Measurements from ENCODE around the gene ZNF710.

Gene ZNF710

GRCh38 chr15:90037511-90037860 is 36.4 kb downstream of the ZNF710 start:
- Histone ChIP-seq H3K27ac (replicated peaks) (peak overlapping the region; percentile 98), H3K4me3 (replicated peaks; ENCODE audit: insufficient read depth, low read length) (no peak overlapping the region), H3K27me3 (ENCODE audit: insufficient read depth, poor library complexity, severe bottlenecking) (no peaks in the 10 kb centered on the region)
- no peak for TF ChIP-seq GABPA (IDR thresholded peaks at IDR 0.05; ENCODE audit: low read depth)
- TF ChIP-seq SPI1 (IDR thresholded peaks at IDR 0.05; ENCODE audit: borderline replicate concordance, low read depth) = no peak
- no peak for TF ChIP-seq REST (IDR thresholded peaks at IDR 0.05; ENCODE audit: insufficient replicate concordance, low read depth)
- no peak for TF ChIP-seq POLR2AphosphoS5 (IDR thresholded peaks at IDR 0.05; ENCODE audit: low read depth)
- TF ChIP-seq CTCF (IDR thresholded peaks at IDR 0.05; ENCODE audit: insufficient read depth, low read length) = no peak
- no peak for DNase-seq (ENCODE audit: low read depth in 1 of 2, low spot score in 1 of 2)

- Histone ChIP-seq H3K27ac (replicated peaks) (peak overlapping the region; percentile 98), H3K4me3 (replicated peaks; ENCODE audit: insufficient read depth, low read length) (no peak overlapping the region), H3K27me3 (ENCODE audit: insufficient read depth, poor library complexity, severe bottlenecking) (no peaks in the 10 kb centered on the region)
- peak in 1 of 2 experiments; percentile 55 for DNase-seq (ENCODE audit: low read depth in 1 of 2, low spot score in 1 of 2)
- TF ChIP-seq REST (IDR thresholded peaks at IDR 0.05; ENCODE audit: insufficient replicate concordance, low read depth) (no peak), CTCF (IDR thresholded peaks at IDR 0.05; ENCODE audit: insufficient read depth, low read length) (no peak), SPI1 (IDR thresholded peaks at IDR 0.05; ENCODE audit: borderline replicate concordance, low read depth) (peak; percentile 63; the same call in 1 of the 2 replicates), GABPA (IDR thresholded peaks at IDR 0.05; ENCODE audit: low read depth) (no peak), POLR2AphosphoS5 (IDR thresholded peaks at IDR 0.05; ENCODE audit: low read depth) (no peak)
Observed at GRCh38 chr15:90037961-90038631, 37.0 kb downstream of the ZNF710 start.

GRCh38 chr15:90038632-90039095 is 37.5 kb downstream of the ZNF710 start:
- no peaks in the 10 kb centered on the region for H3K27me3 ChIP-seq (ENCODE audit: insufficient read depth, poor library complexity, severe bottlenecking)
- TF ChIP-seq SPI1 (IDR thresholded peaks at IDR 0.05; ENCODE audit: borderline replicate concordance, low read depth) = no peak
- no peak for TF ChIP-seq CTCF (IDR thresholded peaks at IDR 0.05; ENCODE audit: insufficient read depth, low read length)
- TF ChIP-seq POLR2AphosphoS5 (IDR thresholded peaks at IDR 0.05; ENCODE audit: low read depth) = no peak
- no peak for TF ChIP-seq REST (IDR thresholded peaks at IDR 0.05; ENCODE audit: insufficient replicate concordance, low read depth)
- TF ChIP-seq GABPA (IDR thresholded peaks at IDR 0.05; ENCODE audit: low read depth) = no peak
- H3K27ac ChIP-seq (replicated peaks) = peak overlapping the region; percentile 98
- no peak overlapping the region for H3K4me3 ChIP-seq (replicated peaks; ENCODE audit: insufficient read depth, low read length)
- peak; percentile 42 to 76 for DNase-seq (ENCODE audit: low read depth in 1 of 2, low spot score in 1 of 2)

Measured in HL-60 (cell line).